K562 (cell line): ENCODE results near the gene SERTAD4. TPM values are rescaled to one million over a fixed set of nuclear protein-coding genes. Genes with fewer than 3 reads are reported as not detected.

Experiments
- ATAC-seq: fragments of 200-7000 bp; cut with Tn5 transposase; 3 replicates; pipeline ENCODE4 v1.9.1; 2020; ENCODE audit warnings: moderate library complexity
- BruUV-seq: library from RNA; stranded (reverse); fragments of 400-500 nt; replicated peaks from 2 replicates; lab custom pipeline; 2021; lab: Mats Ljungman, UMichigan
- CTCF ChIA-PET: fragments of 300-600 bp; formaldehyde crosslinking; extraction: SDS; loops from one replicate; lab custom pipeline; 2021; ENCODE audit warnings: low intra/inter-chr PET ratio; lab: Yijun Ruan, JAX
- POLR2A ChIA-PET: fragments of 300-600, 350-650 bp; sonication (Branson Sonifier 250); formaldehyde crosslinking; extraction: SDS; loops from one replicate; lab custom pipeline; 2021; ENCODE audit warnings: antibody characterized with exemption, inconsistent platforms; lab: Yijun Ruan, JAX
- DNase-seq, 4 experiments: peaks; one replicate each; pipeline versions ENCODE4 v3.0.0 to v3.0.0-alpha.2; 2011 to 2018; ENCODE audit warnings: low spot score in 3 of 4, mixed read lengths in 3 of 4; ENCODE audit errors: extremely low read depth in 1 of 4
- FAIRE-seq: peaks from 2 replicates; lab custom pipeline; 2011; peaks lifted over from hg19 to GRCh38; lab: Jason Lieb, UNC
- H2AFZ ChIP-seq: 2 replicates; pipeline ENCODE4 v1.6.0; 2011; ENCODE audit warnings: low read depth, low read length, control low read depth, inconsistent platforms
- H3K27ac ChIP-seq: fragments of 200-600 bp; 3 replicates; pipeline ENCODE4 v1.8.0; 2011; ENCODE audit warnings: low read depth, mild to moderate bottlenecking, control low read depth, inconsistent platforms, low read length, moderate library complexity, mixed read lengths; ENCODE audit errors: extremely low read depth
- H3K27me3 ChIP-seq, 2 experiments: fragments of 300-600 bp in 1 of 2; 2 replicates in 1 of 2; 3 replicates in 1 of 2; pipeline versions ENCODE4 v1.6.0 to v1.8.0; 2011; ENCODE audit warnings: inconsistent platforms in 2 of 2, low read length in 2 of 2, mild to moderate bottlenecking in 1 of 2, mixed read lengths in 1 of 2, moderate library complexity in 1 of 2; ENCODE audit not compliant: control insufficient read depth in 2 of 2, insufficient read depth in 2 of 2
- H3K36me3 ChIP-seq: fragments of 300-600 bp; 3 replicates; pipeline ENCODE4 v1.8.0; 2011; ENCODE audit warnings: mild to moderate bottlenecking, low read length, inconsistent platforms; ENCODE audit not compliant: control insufficient read depth, insufficient read depth
- H3K4me1 ChIP-seq, 2 experiments: fragments of 200-600 bp in 1 of 2; replicated peaks in 1 of 2; 2 replicates in 1 of 2; 3 replicates in 1 of 2; pipeline versions ENCODE4 v1.5.1 to v1.8.0; 2011; ENCODE audit warnings: inconsistent platforms in 2 of 2, low read length in 2 of 2, mild to moderate bottlenecking in 1 of 2, mixed read lengths in 1 of 2, moderate library complexity in 1 of 2; ENCODE audit not compliant: control insufficient read depth in 2 of 2, insufficient read depth in 2 of 2
- H3K4me2 ChIP-seq: 2 replicates; pipeline ENCODE4 v1.6.1; 2011; ENCODE audit warnings: low read length, control low read depth, inconsistent platforms, mixed read lengths; ENCODE audit not compliant: insufficient read depth
- H3K4me3 ChIP-seq: fragments of 200-600 bp; sonication (generic), shearing (Covaris generic); 2 replicates; pipeline ENCODE4 v1.5.1; 2016; ENCODE audit warnings: control low read depth, inconsistent platforms
- H3K79me2 ChIP-seq: fragments of 200-600 bp; 3 replicates; pipeline ENCODE4 v1.8.0; 2011; ENCODE audit warnings: low read length, inconsistent platforms; ENCODE audit not compliant: control insufficient read depth, insufficient read depth
- H3K9ac ChIP-seq, 2 experiments: 2 replicates each; pipeline versions ENCODE4 v1.6.0 to v1.6.1; 2011; ENCODE audit warnings: low read depth in 2 of 2, low read length in 2 of 2, control low read depth in 1 of 2, inconsistent platforms in 1 of 2, mild to moderate bottlenecking in 1 of 2, mixed read lengths in 1 of 2; ENCODE audit not compliant: insufficient read depth in 1 of 2
- H3K9me1 ChIP-seq: one replicate; pipeline ENCODE4 v1.6.0; 2011; ENCODE audit warnings: inconsistent platforms, mild to moderate bottlenecking, low read length, moderate library complexity; ENCODE audit not compliant: control insufficient read depth, insufficient read depth
- H3K9me3 ChIP-seq: replicated peaks from 2 replicates; pipeline ENCODE4 v1.5.1; 2011; ENCODE audit warnings: low read depth, low read length, inconsistent platforms; ENCODE audit not compliant: control insufficient read depth, insufficient read depth
- H4K20me1 ChIP-seq: replicated peaks from 2 replicates; pipeline ENCODE4 v1.6.1; 2011; ENCODE audit warnings: low read length, inconsistent platforms, mixed read lengths; ENCODE audit not compliant: control insufficient read depth, insufficient read depth
- BDP1 ChIP-seq: IDR thresholded peaks from 3 replicates; pipeline ENCODE4 v1.6.1; 2011; ENCODE audit not compliant: insufficient read length, insufficient read depth
- CHCHD3 ChIP-seq: fragments of 250-450 bp; sonication (Bioruptor Pico); IDR thresholded peaks from 2 replicates; pipeline ENCODE4 v2.1.2; 2022; ENCODE audit warnings: mild to moderate bottlenecking
- CHD1 ChIP-seq: fragments of 200-600 bp; sonication (generic); IDR thresholded peaks from one replicate; pipeline ENCODE4 v1.6.1; 2012; ENCODE audit warnings: mild to moderate bottlenecking, moderate library complexity, low read length, inconsistent platforms
- CSDE1 ChIP-seq, 2 experiments: fragments of 450-650 bp; IDR thresholded peaks; 2 replicates each; pipeline ENCODE4 v1.6.1; 2016; ENCODE audit warnings: mild to moderate bottlenecking in 1 of 2
- EP300 ChIP-seq: IDR thresholded peaks from 2 replicates; pipeline ENCODE4 v1.6.1; 2012; ENCODE audit warnings: low read length, improper control_type of control experiment
- ESRRA ChIP-seq: fragments of 450-650 bp; IDR thresholded peaks from 2 replicates; pipeline ENCODE4 v1.6.1; 2014; ENCODE audit warnings: low read depth, mild to moderate bottlenecking, moderate library complexity, borderline replicate concordance
- FIP1L1 ChIP-seq: fragments of 200-400 bp; formaldehyde crosslinking; IDR thresholded peaks from 2 replicates; pipeline ENCODE4 v1.6.1; 2018; ENCODE audit warnings: mild to moderate bottlenecking, low read depth, low read length; ENCODE audit not compliant: poor library complexity, severe bottlenecking
- NR2C2 ChIP-seq, 2 experiments: fragments of 200-800 bp in 1 of 2; sonication (Bioruptor generic) in 1 of 2; sonication (generic) in 1 of 2; formaldehyde crosslinking in 1 of 2; IDR thresholded peaks; 2 replicates each; pipeline versions ENCODE4 v1.6.1 to v1.8.0; 2016 to 2022; ENCODE audit warnings: mild to moderate bottlenecking in 1 of 2, missing compliant biosample characterization in 1 of 2, missing genetic modification characterization in 1 of 2, missing genetic modification reagents in 1 of 2
- RBM34 ChIP-seq: fragments of 200-400 bp; formaldehyde crosslinking; IDR thresholded peaks from 2 replicates; pipeline ENCODE4 v1.6.1; 2018; ENCODE audit warnings: low read length, borderline replicate concordance; ENCODE audit not compliant: insufficient read depth
- RCOR1 ChIP-seq, 2 experiments: IDR thresholded peaks; 2 replicates each; pipeline ENCODE4 v1.6.1; 2012; ENCODE audit warnings: low read depth in 2 of 2, low read length in 2 of 2, borderline replicate concordance in 1 of 2, improper control_type of control experiment in 1 of 2
- SMARCC2 ChIP-seq: fragments of 450-650 bp; IDR thresholded peaks from 2 replicates; pipeline ENCODE4 v1.6.1; 2017; ENCODE audit warnings: antibody characterized with exemption, moderate library complexity, mild to moderate bottlenecking, low read depth
- ZKSCAN8 ChIP-seq: fragments of 200-800 bp; sonication (Bioruptor generic); IDR thresholded peaks from 2 replicates; pipeline ENCODE4 v1.6.1; 2016; ENCODE audit warnings: missing genetic modification characterization, missing compliant biosample characterization
- ZNF586 ChIP-seq: fragments of 450-650 bp; formaldehyde crosslinking; conservative IDR thresholded peaks from 2 replicates; pipeline ENCODE4 v1.4.0; 2020; ENCODE audit warnings: mild to moderate bottlenecking, moderate library complexity
- WGBS: fragments of 100-300 bp; shearing (Covaris generic); methylation state at CpG from one replicate; pipeline ENCODE4 v1.1.6; 2016; ENCODE audit warnings: low coverage, mixed read lengths; ENCODE audit not compliant: insufficient coverage; ENCODE audit errors: missing lambda C conversion rate; 5-methylcytosine and 5-hydroxymethylcytosine counted together
- in situ Hi-C: fragments of 300-500 bp; cut with MboI; formaldehyde crosslinking; loops from 4 replicates; pipeline ENCODE4 v1.15.0; 2018; ENCODE audit warnings: inconsistent platforms, mixed read lengths
- intact Hi-C: fragments of 100-400 bp; cut with micrococcal nuclease; formaldehyde crosslinking; loops from 2 replicates; pipeline ENCODE4 v1.14.2; 2022
- polyA plus RNA-seq, 8 experiments: library from polyadenylated mRNA; depleted of rRNA in 4 of 8; stranded (reverse) in 5 of 8; unstranded in 3 of 8; fragments of >200 nt; fragmentation: Nextera tagmentation in 2 of 8; fragmentation: Illumina TruSeq in 1 of 8; extraction: Ambion mirVana in 2 of 8; extraction: Trizol in 1 of 8; gene quantifications; 2 replicates each; pipeline versions ENCODE4 v1.2.1 to v1.2.3, GENCODE V29; 2011 to 2014; ENCODE audit warnings: inconsistent platforms in 1 of 8, missing spikeins in 1 of 8
- total RNA-seq, 7 experiments: library from RNA; depleted of rRNA in 6 of 7; stranded (reverse); fragments of >200 nt in 6 of 7; fragmentation: Illumina TruSeq in 2 of 7; extraction: Trizol in 2 of 7; gene quantifications; 2 replicates each; pipeline versions ENCODE4 v1.2.1 to v1.2.3, GENCODE V29; 2011 to 2021; ENCODE audit warnings: low replicate concordance in 1 of 7
- TF ChIP-seq, protein P1 (sequence below): sonication (generic); formaldehyde crosslinking; IDR thresholded peaks from 2 replicates; pipeline ENCODE4 v1.8.0; 2022; ENCODE audit warnings: missing genetic modification reagents, mild to moderate bottlenecking, moderate library complexity, borderline replicate concordance
- TF ChIP-seq, protein P2 (sequence below): fragments of 450-650 bp; conservative IDR thresholded peaks from 2 replicates; pipeline ENCODE4 v1.6.1; 2016; ENCODE audit warnings: missing genetic modification characterization, low read depth, mild to moderate bottlenecking, missing compliant biosample characterization, moderate library complexity
- TF ChIP-seq, protein P3 (sequence below): fragments of 250-450 bp; sonication (Bioruptor Pico); IDR thresholded peaks from 2 replicates; pipeline ENCODE4 v1.4.0; 2020; ENCODE audit warnings: mild to moderate bottlenecking, moderate library complexity, borderline replicate concordance
- TF ChIP-seq, protein P4 (sequence below): sonication (generic); formaldehyde crosslinking; IDR thresholded peaks from 2 replicates; pipeline ENCODE4 v1.8.0; 2023; ENCODE audit warnings: mild to moderate bottlenecking, missing genetic modification reagents

The SERTAD4 gene
- total and polyA plus RNA-seq, 9 of the 15 experiments (the other 6 are each of a cell fraction or from before 2014, with no cell fraction given), result not detected

DNA sequence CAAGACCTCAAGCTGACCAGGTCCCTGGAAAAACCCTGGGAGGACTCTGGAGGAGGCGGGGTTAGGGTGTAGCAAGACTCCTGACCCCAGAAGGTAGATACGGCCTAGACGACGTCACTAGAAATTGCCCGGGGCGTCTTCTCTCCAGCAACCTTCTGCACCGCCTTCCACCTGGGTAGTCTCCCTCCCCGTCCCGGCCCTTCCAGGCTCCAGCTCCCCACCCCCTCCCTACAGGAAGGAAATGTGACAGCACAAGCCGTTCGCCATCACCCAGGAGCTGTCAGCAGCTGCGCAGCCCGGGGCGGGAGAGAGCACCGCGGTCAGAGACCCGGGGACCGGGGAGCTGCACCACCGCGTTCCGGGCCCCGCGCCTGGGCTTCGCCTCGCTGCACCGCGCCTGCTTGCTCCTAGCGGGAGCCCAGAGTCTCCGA lies 20.0 kb downstream of the SERTAD4 start:
- intact Hi-C loops (no loop called here), in situ Hi-C loops (no loop called here)
- no TSS peak for BruUV-seq
- H3K9me1 ChIP-seq, result no peaks in the 10 kb centered on the region
- no peak overlapping the region for H2AFZ ChIP-seq
- H3K4me2 ChIP-seq, result no peak overlapping the region
- no peak overlapping the region; a peak in 1 of 4 replicates for H3K9ac ChIP-seq
- ChIA-PET POLR2A (interaction anchor here (0.7 kb wide), 1 partner anchor 10 kb away, joined by 3 read pairs; no protein-coding TSS in a partner anchor), CTCF (no interaction called here)
- H3K4me3 ChIP-seq, result no peak overlapping the region
- H3K36me3 ChIP-seq, result no peaks in the 10 kb centered on the region
- H3K9me3 ChIP-seq, result no peaks in the 10 kb centered on the region
- ATAC-seq (peak; percentile 69), DNase-seq (peak in 1 of 4 experiments; percentile 12), FAIRE-seq (no peak)
- H3K27ac ChIP-seq, result no peak overlapping the region
- H3K4me1 ChIP-seq, result peaks cover 0 to 18% of the 10 kb centered on the region in 2 experiments; a peak in 2 of 5 replicates
- peaks cover 6 to 23% of the 10 kb centered on the region in 2 experiments; a peak in 3 of 5 replicates for H3K27me3 ChIP-seq
- no peaks in the 10 kb centered on the region for H3K79me2 ChIP-seq
- WGBS, result 5% methylated on average over 14 of the region's 29 CpGs
- H4K20me1 ChIP-seq, result no peaks in the 10 kb centered on the region
- no peak for TF ChIP-seq FIP1L1
- TF ChIP-seq ZKSCAN8, result no peak
- TF ChIP-seq EP300, result no peak
- TF ChIP-seq RCOR1 (IDR thresholded peaks at IDR 0.05; ENCODE audit: borderline replicate concordance in 1 of 2, low read depth in 2 of 2, low read length in 2 of 2), result no peak
- no peak for TF ChIP-seq RBM34
- TF ChIP-seq, protein P1, sequence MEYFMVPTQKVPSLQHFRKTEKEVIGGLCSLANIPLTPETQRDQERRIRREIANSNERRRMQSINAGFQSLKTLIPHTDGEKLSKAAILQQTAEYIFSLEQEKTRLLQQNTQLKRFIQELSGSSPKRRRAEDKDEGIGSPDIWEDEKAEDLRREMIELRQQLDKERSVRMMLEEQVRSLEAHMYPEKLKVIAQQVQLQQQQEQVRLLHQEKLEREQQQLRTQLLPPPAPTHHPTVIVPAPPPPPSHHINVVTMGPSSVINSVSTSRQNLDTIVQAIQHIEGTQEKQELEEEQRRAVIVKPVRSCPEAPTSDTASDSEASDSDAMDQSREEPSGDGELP (CRISPR knock-in tag), result no peak
- TF ChIP-seq CSDE1 (IDR thresholded peaks at IDR 0.05), result no peak
- TF ChIP-seq BDP1, result no peak
- TF ChIP-seq, protein P2, sequence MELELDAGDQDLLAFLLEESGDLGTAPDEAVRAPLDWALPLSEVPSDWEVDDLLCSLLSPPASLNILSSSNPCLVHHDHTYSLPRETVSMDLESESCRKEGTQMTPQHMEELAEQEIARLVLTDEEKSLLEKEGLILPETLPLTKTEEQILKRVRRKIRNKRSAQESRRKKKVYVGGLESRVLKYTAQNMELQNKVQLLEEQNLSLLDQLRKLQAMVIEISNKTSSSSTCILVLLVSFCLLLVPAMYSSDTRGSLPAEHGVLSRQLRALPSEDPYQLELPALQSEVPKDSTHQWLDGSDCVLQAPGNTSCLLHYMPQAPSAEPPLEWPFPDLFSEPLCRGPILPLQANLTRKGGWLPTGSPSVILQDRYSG (tag), result no peak
- TF ChIP-seq, protein P3, sequence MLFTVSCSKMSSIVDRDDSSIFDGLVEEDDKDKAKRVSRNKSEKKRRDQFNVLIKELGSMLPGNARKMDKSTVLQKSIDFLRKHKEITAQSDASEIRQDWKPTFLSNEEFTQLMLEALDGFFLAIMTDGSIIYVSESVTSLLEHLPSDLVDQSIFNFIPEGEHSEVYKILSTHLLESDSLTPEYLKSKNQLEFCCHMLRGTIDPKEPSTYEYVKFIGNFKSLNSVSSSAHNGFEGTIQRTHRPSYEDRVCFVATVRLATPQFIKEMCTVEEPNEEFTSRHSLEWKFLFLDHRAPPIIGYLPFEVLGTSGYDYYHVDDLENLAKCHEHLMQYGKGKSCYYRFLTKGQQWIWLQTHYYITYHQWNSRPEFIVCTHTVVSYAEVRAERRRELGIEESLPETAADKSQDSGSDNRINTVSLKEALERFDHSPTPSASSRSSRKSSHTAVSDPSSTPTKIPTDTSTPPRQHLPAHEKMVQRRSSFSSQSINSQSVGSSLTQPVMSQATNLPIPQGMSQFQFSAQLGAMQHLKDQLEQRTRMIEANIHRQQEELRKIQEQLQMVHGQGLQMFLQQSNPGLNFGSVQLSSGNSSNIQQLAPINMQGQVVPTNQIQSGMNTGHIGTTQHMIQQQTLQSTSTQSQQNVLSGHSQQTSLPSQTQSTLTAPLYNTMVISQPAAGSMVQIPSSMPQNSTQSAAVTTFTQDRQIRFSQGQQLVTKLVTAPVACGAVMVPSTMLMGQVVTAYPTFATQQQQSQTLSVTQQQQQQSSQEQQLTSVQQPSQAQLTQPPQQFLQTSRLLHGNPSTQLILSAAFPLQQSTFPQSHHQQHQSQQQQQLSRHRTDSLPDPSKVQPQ (CRISPR knock-in tag), result no peak
- no peak for TF ChIP-seq CHCHD3 (CRISPR knock-in tag)
- no peak for TF ChIP-seq ZNF586 (CRISPR knock-in tag)
- no peak for TF ChIP-seq NR2C2 (CRISPR knock-in tag; IDR thresholded peaks at IDR 0.05)
- no peak for TF ChIP-seq NR2C2 (tag; IDR thresholded peaks at IDR 0.05)
- TF ChIP-seq SMARCC2, result no peak
- no peak for TF ChIP-seq CHD1
- TF ChIP-seq ESRRA, result no peak
- TF ChIP-seq, protein P4, sequence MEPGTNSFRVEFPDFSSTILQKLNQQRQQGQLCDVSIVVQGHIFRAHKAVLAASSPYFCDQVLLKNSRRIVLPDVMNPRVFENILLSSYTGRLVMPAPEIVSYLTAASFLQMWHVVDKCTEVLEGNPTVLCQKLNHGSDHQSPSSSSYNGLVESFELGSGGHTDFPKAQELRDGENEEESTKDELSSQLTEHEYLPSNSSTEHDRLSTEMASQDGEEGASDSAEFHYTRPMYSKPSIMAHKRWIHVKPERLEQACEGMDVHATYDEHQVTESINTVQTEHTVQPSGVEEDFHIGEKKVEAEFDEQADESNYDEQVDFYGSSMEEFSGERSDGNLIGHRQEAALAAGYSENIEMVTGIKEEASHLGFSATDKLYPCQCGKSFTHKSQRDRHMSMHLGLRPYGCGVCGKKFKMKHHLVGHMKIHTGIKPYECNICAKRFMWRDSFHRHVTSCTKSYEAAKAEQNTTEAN, result no peak
